NCI-H460 (cell line): ENCODE results near the gene OSBPL5. TPM values are rescaled to one million over a fixed set of nuclear protein-coding genes. Genes with fewer than 3 reads are reported as not detected.
A peak's percentile ranks its signal among the peaks of the same experiment; 100 is the strongest.
"Not testable (repeated sequence)": the region's sequence is repeated elsewhere in the genome, so short reads cannot be mapped to it uniquely, and the experiment has no call there.

Experiments
- DNase-seq: peaks from one replicate; pipeline ENCODE4 v3.0.0-alpha.2; 2016; ENCODE audit warnings: low read depth; ENCODE audit errors: extremely low read depth
- total RNA-seq: library from RNA; depleted of rRNA; stranded (reverse); fragments of >200 nt; shearing (Covaris generic); gene quantifications from 2 replicates; pipeline ENCODE4 v1.2.3, GENCODE V29; 2014

Gene OSBPL5
- total RNA-seq, 1 experiment from 2014 or later: 84.9 TPM

DNA sequence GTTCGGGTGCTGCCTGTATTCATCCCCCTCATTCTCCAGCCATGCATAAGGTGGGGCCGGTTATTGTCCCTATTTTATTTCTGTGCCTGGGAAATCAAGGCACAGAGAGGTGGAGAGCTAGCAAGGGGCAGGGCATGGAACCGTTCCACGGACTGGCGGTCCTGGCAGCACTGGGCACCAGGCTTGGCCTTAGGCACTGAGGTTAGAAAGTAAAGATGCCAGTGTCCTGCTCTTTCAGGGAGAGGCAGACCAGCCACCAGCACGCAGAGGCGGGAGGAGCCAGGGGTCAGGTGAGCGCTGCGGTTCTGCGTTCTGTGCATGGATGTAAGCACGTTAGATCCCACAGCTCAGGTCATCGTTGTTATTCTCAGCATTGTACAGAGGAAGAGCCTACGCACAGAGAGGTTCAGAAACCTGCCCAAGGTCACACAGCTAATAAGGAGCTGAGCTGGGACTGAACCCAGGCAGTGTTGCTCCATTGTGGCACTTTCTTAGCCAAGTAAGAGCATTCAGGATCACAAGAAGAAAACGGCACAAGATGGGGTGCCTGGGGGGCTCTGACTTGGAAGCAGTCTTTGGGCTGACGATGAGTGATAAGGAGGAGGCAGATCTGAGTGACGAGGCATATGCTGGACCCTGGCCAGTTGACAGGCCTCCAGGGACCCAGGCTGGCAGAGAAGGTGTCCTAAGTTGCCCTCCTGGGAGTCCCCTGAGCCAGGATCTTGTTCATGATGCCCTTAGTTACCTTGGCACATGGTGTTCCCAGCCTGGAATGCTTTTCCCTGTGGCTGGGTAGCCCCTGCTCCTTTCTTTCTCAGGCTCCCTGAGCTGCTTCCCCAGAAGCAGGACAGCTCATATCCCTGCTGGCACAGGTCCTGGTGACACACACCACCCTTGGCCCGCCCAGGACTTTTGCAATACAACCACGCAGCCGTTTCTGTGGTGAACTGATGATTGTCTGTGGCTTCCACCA, 41.1 kb downstream of the OSBPL5 start:
- peak; percentile 90 for DNase-seq

DNA sequence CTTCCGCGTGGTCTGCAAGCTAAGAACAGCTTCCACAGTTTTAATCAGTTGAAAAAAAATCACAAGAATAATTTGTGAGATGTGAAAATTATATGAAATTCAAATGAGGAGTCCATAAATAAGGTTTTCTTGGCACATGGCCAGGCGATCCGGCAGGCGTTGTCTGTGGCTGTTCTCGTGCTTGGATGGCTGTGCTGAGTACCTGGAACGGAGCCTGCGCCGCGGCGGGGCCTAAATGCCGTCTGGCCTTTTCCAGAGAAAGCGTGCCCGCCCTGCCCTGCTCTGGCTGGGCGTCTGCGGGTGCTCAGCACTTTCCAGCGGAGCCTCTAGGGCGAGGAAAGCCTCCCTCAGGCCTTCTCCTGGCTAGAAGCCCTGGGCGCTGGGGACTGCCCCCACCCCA, 41.8 kb downstream of the OSBPL5 start:
- DNase-seq: no peak

DNA sequence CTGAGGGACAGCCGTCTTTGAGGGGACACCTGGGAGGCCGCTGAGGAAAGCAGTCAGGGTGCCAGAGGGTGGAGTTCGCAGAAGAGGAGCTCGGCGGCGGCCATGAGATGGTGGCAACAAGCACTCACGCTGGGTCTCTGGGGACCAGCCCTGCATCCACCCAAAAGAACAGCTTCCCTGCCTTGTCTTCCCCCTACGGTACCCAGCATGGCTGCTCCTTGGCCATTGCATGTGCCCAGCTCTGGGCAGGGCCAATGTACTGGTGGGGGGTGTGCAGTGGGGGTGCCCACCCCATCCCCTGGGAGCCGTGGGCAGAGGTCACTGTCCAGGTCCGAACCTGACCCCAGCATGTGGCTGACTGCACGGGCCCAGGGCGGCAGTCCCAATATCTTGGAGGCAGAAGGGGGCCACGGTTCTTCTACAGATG, 42.3 kb downstream of the OSBPL5 start:
- DNase-seq: no peak

DNA sequence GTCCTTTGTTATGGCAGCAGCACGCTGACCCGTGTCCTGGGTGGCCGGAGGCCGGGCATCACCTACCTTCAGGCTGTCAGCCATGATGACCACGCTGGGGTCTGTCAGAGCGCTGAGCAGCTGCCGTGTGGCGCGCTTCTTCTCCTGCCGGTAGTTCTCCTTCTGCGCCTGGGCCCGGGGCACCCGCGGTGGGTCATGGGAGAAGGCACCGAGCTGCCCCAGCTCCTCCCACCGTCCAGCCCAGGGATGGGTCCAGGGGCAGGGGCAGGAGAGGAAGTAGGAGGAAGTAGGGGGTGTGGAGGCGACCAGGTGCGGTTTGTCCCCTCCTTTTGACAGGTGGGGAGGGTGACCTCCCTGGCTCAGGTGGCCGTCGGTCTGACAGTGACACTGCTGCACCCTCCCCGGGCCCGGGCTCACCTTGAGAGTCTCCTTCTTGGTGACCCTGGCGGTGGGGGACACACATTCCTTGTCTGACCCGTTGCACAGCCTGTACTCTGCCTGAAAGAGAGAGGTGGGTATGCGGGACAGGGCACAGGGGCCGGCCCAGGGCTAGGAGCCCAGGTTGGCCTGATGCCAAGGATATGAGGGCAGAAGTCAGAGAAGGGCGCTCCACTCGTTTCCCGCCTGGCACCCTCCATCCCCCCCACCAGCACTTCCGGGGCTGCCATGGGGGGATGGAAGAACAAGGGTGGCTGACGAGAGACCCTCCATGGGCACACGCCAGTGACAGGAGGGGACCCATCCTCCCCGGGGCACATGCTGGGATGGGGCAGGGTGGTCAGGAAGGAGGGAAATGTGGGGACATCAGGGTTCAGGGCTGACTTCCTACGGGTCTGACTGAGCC, 43.0 kb downstream of the OSBPL5 start:
- DNase-seq: no peak

DNA sequence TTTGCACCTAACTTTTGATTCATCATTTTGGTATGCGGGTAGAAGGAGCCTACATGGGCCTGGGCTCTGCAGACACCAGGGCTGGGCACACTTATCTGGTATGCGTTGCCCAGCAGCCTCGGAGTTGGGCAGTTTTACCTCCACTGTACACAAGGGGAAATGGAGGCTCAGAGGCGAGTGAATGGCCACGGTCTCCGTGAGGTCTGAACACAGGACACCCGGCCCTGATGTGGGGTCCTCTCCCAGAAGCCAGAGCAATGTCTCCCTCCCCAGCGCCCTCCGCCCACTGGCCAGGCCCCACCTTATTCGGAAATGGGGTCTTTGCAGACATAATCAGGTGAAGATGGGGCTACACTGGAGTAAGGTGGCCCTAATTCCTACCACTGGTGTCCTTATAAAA, 43.7 kb downstream of the OSBPL5 start:
- no peak for DNase-seq

DNA sequence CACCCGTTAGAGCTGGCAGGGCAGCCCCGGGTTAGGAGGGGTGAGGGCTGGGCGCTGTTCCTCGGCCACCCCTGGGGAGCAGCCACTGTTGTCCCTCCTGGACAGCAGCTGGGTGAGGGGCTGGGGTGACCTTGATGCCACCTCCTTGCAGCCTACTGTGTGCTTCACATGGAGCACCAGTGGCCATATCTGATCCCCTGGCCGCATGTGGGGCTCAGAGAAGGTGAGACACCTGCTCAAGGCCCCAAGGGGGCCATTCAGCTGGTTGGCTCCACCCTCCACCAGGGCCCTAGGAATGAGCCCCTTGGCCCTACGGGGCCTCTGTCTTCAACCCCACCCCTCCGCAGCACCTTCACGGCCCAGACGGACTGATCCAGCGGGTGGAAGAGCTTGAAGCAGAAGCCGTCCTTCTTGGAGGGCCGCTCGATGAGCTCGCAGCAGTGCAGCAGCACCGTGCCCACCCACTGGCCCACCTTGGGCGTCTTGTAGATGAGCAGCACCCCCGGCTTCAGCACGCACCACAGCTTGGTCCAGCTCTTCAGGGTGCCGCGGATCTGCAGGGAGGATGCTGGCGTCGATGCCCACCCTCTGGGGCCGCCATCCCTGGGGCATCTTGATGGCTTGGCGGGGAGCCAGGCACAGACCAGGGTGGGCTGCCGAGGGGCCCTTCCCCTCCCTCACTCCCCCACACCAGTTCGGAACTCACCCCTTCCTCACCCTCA, 44.9 kb downstream of the OSBPL5 start:
- no peak for DNase-seq

DNA sequence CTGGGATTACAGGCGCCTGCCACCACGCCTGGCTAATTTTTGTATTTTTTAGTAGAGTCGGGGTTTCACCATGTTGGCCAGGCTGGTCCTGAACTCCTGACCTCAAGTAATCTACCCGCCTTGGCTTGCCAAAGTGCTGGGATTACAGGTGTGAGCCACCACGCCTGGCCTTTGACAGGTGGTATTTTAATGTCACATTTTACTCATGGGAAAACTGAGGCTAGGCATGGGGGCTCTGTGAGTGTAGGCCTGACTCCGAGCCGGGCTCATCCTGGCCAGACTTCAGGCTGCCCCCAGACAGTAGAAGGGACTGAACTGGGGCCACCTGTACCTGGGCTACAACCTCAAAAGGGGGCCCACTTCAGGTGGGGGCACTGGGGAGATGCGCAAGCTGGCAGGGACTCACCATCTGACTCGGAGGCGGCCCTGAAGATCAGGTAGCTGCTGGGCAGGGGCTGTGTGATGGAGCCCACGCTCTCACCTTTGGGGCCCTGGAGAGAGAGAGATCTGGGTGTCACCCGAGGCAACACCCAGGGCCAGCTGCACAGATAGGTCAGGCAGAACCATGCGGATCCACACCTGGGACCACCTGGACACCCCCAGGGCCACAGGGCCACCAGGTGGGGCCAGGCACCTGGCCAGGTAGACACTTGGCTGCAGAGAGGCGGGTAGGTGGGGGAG, 45.8 kb downstream of the OSBPL5 start:
- no peak for DNase-seq

DNA sequence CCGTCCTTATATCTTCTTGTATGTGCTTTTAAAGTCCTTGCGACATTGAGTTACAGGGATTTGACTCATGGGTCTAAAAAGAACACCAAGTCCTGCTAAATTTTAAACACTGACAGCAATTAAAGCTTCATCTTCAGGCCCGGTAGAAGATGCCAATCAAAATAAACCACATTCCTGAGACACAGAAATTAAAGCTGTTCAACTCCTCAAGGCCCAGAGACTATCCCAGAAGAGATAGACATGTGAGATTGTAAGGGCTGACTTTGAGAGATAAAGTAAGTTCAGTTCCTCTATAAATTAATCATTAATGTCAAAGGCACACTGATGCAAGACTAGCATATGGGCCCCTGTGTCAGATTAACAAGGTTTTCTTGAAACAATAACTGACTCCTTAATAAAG, 49.8 kb downstream of the OSBPL5 start:
- DNase-seq: no peak

DNA sequence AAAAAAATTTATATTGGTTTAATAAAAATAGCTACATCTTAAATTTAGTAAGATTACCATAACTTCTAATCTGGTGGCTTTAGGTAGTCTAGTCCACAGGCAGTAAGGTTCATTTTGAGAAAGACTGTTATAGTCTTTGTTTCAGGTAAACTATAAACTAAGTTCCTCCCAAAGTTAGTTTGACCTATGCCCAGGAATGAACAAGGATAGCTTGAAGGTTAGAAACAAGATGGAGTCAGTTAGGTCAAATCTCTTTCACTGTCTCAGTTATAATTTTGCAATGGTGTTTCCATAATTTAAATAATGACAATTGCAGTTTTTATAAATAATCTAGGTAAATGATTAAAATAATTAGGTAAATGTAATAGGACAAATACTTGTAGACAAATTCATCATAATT, 51.4 kb downstream of the OSBPL5 start:
- not testable (repeated sequence) for DNase-seq

DNA sequence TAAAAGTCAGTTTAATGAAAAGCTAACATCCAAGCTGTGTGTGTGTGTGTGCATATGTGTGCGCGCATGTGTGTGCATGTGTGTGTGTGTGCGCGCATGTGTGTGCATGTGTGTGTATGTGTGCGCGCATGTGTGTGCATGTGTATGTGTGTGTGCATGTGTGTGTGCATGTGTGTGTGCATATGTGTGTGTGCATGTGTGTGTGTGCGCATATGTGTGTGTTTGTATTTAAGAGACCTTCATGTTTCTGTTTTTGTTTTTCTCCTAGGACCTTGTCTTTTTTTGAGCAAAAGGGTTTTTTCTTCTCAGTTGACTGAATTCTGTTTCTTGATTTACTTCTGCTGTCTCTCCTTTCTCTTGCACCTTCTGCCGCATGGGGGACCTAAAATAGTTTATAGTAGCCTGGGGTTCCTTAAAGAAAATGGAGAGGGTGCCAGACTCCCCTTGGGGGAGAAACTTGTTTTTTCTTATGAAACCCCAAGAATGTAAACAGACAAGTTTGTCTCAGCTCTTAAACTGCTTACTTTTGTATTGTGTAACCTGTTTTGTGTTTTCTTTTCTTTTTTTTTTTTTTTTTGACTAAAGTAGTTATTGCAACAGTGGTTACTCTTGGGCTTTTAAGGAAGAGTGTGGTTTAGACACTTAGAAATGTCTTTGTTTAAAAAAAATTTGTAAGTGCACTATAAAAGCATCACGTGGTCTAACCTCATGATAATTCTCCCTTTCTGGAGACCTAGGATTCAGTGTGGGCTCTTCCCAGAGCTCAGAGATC, 53.0 kb downstream of the OSBPL5 start:
- DNase-seq: no peak

DNA sequence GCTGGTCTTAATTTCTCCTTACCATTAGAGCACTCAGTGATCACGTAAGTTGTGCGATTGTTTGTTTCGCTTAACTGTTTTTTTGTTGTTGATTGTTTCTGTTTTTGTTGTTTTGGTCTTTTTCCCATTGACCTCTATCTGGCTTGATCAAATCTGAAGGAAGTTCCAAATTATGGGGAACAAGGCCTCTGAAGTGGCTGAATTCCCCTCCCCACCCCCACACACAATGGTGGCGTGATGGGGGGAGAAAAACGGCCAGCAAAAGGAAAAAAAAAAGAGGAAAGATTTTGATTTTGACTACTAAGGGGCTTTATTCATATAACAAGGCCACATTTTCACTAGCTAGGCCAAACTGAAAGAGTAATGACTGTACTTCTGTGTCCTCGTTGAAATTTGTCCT, 53.6 kb downstream of the OSBPL5 start:
- DNase-seq: no peak

DNA sequence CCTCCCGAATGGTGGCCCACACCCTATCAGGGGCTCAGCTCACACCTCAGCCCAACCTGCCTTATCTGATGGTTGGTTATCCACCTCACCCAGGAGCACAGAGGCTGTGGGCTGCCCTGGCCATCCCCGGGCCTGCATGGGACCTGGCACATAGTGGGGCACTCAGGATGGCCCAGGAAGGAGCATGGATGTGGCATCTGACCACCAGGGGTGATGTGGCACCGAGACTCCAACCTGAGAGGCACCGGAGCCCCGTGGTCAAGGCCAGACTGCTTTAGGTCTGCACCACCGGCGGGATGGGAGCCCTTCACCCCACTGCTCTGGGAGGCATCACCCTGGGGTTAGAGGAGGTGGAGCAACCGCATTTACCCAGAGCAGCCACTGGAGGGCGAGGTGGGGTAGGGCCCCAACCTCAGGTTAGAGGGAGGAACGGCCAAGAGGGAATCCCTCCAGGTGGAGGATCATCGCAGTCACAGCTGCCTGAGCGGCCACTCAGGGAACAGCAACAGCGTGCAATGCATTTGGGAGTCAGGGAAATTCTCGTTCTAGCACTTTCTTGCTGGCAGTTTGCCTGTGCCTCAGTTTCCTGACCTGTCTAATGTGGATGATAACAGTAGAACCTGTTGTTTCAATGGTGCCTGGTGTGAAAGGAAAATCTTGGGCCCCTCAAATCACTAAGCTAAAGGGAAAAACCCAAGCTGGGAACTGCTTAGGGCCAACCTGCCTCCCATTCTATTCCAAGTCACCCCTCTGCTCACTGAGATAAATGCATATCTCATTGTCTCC, 55.0 kb downstream of the OSBPL5 start:
- DNase-seq: peak; percentile 32

DNA sequence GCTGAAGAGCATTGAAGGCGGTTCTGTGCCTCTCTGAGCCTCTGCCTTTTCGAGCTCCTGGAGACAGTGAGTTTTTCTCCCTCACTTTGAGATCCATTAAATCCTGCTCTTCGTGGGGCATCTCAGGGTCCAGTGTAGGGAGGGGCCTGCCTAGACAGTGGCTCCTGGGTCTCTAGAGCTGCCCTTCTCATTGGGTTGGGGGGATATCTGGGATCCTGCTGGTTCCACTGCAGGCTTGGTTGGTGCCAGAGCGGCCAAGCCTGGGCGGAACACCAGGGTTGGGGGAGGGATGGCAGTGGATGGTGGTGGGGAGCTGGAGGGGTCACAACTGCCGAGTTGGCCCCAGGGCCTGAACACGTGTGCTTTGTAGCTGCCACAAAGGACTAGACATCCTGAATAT, 55.7 kb downstream of the OSBPL5 start:
- no peak for DNase-seq

DNA sequence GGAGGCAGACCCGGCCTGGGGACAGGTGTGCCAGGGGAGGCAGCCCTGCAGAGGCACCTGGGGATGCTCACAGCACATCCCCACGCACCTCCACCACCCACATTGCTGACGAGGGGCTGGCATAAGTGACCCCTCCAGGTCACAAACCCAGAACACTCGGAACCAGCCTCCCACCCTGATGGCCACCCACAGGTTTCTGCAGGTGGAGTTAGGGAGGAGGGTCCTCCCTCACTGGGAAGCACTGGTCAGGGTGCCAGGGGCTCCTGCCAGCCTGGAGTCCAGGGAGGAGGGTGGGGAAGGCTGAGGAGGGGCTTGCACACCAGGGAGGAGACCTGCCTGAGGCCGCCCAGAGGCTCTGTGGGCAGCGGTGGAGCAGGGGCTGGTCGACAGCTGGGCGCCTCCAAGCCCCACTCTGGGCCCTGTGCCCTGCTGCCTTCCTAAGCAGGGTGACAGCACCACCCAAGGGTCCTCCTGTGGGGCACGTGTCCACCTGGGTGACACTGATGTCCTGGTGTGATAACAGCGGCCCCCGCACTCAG, 56.9 kb downstream of the OSBPL5 start:
- DNase-seq: no peak

DNA sequence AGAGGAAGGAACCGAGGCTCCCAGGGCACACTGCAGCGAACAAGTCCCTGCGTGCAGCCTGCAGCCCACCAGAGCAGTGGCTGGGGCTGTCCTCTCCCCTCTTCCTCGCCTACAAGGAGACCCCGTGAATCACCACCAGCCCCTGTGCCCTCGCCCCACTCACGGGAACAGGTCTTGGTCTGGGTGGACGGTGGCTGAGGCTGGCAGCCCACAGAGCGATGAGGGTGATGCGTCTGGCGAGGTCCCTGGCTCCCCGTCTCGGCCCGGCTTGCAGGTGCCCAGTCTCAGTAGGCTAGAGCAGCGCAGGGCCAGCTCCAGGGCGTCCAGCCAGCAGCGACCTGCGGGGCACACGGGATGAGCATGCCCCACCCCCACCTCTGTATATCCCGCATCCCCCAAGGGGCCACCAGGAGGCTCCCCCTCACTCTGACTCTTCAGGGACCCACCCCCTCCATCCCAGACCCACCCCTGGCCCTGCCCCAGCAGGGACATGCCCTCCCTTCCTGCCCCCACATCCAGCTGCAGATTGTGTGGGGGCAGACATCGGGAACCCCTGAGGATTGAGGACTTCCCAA, 57.4 kb downstream of the OSBPL5 start:
- no peak for DNase-seq

DNA sequence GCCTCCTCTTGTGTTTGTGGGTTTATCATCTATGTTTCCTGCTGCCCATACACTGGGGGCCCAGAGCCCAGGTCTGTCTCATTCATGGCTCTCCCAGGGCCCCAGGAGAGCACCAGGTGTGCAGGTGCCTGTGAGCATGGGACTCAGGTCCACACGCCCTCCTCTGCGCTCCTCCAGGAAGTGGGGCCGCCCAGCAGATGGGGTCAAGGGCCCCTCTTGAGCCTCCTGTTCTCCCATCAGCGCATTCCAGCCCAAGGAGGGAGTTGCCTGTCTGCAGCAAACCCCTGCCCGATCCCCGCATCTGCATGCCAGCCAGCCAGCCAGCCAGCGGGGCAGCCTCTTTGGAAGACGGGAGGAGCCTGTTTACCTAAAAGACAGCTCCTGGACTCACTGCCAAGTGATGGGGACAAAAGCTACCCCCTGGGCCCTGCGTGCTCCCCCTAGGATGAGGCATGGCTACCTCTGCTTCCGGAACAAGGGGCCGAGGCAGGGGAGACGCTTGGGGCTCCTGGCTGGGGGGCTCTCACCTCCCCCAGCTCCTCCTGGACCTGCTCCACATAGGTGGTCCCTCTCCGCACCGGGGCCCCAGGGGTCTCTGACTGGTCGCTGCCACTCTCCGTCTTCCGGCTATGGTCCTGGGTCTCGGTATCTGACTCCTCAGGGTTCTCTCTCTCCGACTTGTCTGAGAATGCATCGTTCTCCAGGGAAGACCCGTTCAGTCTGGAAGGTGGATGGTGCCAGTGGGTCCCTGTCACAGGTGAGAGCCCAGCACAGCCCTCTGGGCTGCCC, 58.2 kb downstream of the OSBPL5 start:
- DNase-seq: no peak
